Neural cell (in vitro differentiated cells): Measurements from ENCODE around the gene ADH4.

Experiments used
- EP300 ChIP-seq: fragments of 450-650 bp; conservative IDR thresholded peaks from 2 replicates; pipeline ENCODE4 v1.6.1; 2014; ENCODE audit warnings: antibody characterized with exemption, mild to moderate bottlenecking, moderate library complexity; ENCODE audit not compliant: poor library complexity, severe bottlenecking
- EZH2 ChIP-seq: fragments of 200-600, 300-800 bp; shearing (Covaris generic), sonication (generic); IDR thresholded peaks from 2 replicates; pipeline ENCODE4 v1.6.1; 2014; ENCODE audit warnings: antibody characterized with exemption, low read length, borderline replicate concordance, mild to moderate bottlenecking; ENCODE audit not compliant: insufficient read depth, poor library complexity, severe bottlenecking
- POLR2AphosphoS5 ChIP-seq: IDR thresholded peaks from 2 replicates; pipeline ENCODE4 v1.6.1; 2012
- RAD21 ChIP-seq: fragments of 450-650 bp; conservative IDR thresholded peaks from 2 replicates; pipeline ENCODE4 v1.6.1; 2014; ENCODE audit warnings: antibody characterized with exemption, mild to moderate bottlenecking, moderate library complexity
- REST ChIP-seq: IDR thresholded peaks from 2 replicates; pipeline ENCODE4 v1.6.1; 2012; ENCODE audit warnings: borderline replicate concordance
- SMC3 ChIP-seq: fragments of 450-650 bp; conservative IDR thresholded peaks from 2 replicates; pipeline ENCODE4 v1.6.1; 2014; ENCODE audit warnings: antibody characterized with exemption, mild to moderate bottlenecking, moderate library complexity; ENCODE audit not compliant: poor library complexity
- TF ChIP-seq, protein P1 (sequence below): fragments of 450-650 bp; IDR thresholded peaks from 2 replicates; pipeline ENCODE4 v1.5.1; 2014; ENCODE audit warnings: antibody characterized with exemption, mild to moderate bottlenecking, moderate library complexity; ENCODE audit not compliant: poor library complexity, severe bottlenecking

GRCh38 chr4:99166544-99166943 lies 22.4 kb upstream of the ADH4 start:
- TF ChIP-seq, protein P1, sequence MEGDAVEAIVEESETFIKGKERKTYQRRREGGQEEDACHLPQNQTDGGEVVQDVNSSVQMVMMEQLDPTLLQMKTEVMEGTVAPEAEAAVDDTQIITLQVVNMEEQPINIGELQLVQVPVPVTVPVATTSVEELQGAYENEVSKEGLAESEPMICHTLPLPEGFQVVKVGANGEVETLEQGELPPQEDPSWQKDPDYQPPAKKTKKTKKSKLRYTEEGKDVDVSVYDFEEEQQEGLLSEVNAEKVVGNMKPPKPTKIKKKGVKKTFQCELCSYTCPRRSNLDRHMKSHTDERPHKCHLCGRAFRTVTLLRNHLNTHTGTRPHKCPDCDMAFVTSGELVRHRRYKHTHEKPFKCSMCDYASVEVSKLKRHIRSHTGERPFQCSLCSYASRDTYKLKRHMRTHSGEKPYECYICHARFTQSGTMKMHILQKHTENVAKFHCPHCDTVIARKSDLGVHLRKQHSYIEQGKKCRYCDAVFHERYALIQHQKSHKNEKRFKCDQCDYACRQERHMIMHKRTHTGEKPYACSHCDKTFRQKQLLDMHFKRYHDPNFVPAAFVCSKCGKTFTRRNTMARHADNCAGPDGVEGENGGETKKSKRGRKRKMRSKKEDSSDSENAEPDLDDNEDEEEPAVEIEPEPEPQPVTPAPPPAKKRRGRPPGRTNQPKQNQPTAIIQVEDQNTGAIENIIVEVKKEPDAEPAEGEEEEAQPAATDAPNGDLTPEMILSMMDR: no peak
- TF ChIP-seq REST (no peak), POLR2AphosphoS5 (no peak), RAD21 (no peak), EP300 (no peak), SMC3 (no peak), EZH2 (no peak)
